Measurements from ENCODE around the gene HEMGN.

DNA sequence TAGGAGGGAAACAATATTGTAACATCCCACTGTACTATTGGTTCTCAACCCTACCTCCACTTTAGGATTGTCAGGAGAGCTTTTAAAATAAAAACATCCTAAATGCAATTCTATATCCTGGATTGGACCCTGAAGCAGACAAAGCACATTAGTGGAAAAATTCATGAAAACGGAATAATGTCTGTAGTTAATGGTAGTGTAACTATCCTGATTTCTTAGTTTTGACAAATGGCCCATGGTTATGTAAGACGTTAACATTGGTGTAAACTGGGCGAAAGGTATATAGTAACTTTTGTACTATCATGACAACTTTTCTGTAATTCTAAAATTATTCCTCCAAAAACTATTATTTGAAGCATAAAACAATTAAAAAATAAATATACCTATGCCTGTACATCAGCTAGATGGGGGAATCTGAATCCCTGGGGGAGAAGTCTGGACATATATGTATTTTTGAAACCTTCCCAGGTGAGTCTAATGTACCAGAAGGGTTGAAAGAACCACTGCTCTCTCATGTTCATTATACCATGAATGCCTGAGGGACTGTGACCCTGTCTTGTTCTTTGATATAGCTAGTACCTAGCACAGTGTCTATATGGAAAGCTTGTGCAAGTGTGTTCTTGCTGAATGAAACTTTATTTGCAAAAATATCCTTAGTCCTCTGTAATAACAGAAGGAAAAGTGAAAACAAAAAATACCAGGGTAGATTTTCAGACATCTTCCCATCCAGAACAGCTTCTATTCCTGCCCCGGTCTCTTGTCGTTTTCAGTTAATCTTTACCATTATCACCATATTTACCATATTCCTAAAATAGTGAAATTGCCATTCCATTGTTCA lies 12.3 kb downstream of the HEMGN start:
- TF ChIP-seq, protein P1, sequence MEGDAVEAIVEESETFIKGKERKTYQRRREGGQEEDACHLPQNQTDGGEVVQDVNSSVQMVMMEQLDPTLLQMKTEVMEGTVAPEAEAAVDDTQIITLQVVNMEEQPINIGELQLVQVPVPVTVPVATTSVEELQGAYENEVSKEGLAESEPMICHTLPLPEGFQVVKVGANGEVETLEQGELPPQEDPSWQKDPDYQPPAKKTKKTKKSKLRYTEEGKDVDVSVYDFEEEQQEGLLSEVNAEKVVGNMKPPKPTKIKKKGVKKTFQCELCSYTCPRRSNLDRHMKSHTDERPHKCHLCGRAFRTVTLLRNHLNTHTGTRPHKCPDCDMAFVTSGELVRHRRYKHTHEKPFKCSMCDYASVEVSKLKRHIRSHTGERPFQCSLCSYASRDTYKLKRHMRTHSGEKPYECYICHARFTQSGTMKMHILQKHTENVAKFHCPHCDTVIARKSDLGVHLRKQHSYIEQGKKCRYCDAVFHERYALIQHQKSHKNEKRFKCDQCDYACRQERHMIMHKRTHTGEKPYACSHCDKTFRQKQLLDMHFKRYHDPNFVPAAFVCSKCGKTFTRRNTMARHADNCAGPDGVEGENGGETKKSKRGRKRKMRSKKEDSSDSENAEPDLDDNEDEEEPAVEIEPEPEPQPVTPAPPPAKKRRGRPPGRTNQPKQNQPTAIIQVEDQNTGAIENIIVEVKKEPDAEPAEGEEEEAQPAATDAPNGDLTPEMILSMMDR (conservative IDR thresholded peaks at IDR 0.05 in 1 of 2, IDR thresholded peaks at IDR 0.05 in 1 of 2; ENCODE audit: low read depth in 1 of 2, low read length in 2 of 2): no peak
- no peak for TF ChIP-seq EZH2 (IDR thresholded peaks at IDR 0.05; ENCODE audit: low read length, missing control alignments)
